Endodermal cell (in vitro differentiated cells): ENCODE results near the gene SCN3B. TPM values are rescaled to one million over a fixed set of nuclear protein-coding genes. Genes with fewer than 3 reads are reported as not detected.
A peak's percentile ranks its signal among the peaks of the same experiment; 100 is the strongest.

ENCODE experiments used
- DNase-seq: peaks from one replicate; pipeline ENCODE4 v3.0.0-alpha.2; 2017
- H3K27ac ChIP-seq: 2 replicates; pipeline ENCODE4 v1.5.1; 2013; ENCODE audit warnings: mild to moderate bottlenecking, low read depth, low read length, moderate library complexity
- H3K27me3 ChIP-seq: 2 replicates; pipeline ENCODE4 v1.6.1; 2013; ENCODE audit warnings: mild to moderate bottlenecking, low read length, moderate library complexity; ENCODE audit not compliant: insufficient read depth, control insufficient read depth, poor library complexity, severe bottlenecking
- H3K36me3 ChIP-seq: 2 replicates; pipeline ENCODE4 v1.7.0; 2013; ENCODE audit warnings: mild to moderate bottlenecking, low read length, moderate library complexity; ENCODE audit not compliant: control insufficient read depth, insufficient read depth
- H3K4me1 ChIP-seq: one replicate; pipeline ENCODE4 v1.7.0; 2013; ENCODE audit warnings: low read length; ENCODE audit not compliant: control insufficient read depth, insufficient read depth
- H3K4me3 ChIP-seq: 2 replicates; pipeline ENCODE4 v1.5.1; 2013; ENCODE audit warnings: mild to moderate bottlenecking, low read length, moderate library complexity
- H3K9ac ChIP-seq: 2 replicates; pipeline ENCODE4 v1.6.1; 2013; ENCODE audit warnings: mild to moderate bottlenecking, low read length, moderate library complexity; ENCODE audit not compliant: poor library complexity, severe bottlenecking; ENCODE audit errors: extremely low read depth
- H3K9me3 ChIP-seq: 2 replicates; pipeline ENCODE4 v1.6.1; 2013; ENCODE audit warnings: mild to moderate bottlenecking, low read length, moderate library complexity; ENCODE audit not compliant: control insufficient read depth
- H3K27ac Mint-ChIP-seq: 2 replicates; pipeline ENCODE4 v1.8.0; 2020; ENCODE audit warnings: mixed read lengths
- H3K27me3 Mint-ChIP-seq: 2 replicates; pipeline ENCODE4 v1.8.0; 2021; ENCODE audit warnings: mild to moderate bottlenecking, mixed read lengths; ENCODE audit not compliant: insufficient read depth
- H3K36me3 Mint-ChIP-seq: 2 replicates; pipeline ENCODE4 v1.8.0; 2020; ENCODE audit warnings: low read depth, mixed read lengths
- H3K4me1 Mint-ChIP-seq: 2 replicates; pipeline ENCODE4 v1.8.0; 2020; ENCODE audit warnings: mixed read lengths
- H3K4me3 Mint-ChIP-seq: 2 replicates; pipeline ENCODE4 v1.8.0; 2020; ENCODE audit warnings: mild to moderate bottlenecking, moderate library complexity, mixed read lengths
- H3K9me3 Mint-ChIP-seq: 2 replicates; pipeline ENCODE4 v1.8.0; 2020; ENCODE audit warnings: mild to moderate bottlenecking, mixed read lengths
- WGBS, 2 experiments: methylation state at CpG; one replicate each; pipeline versions ENCODE4 v1.1.5 to v1.1.7; 2013; ENCODE audit warnings: missing lambda C conversion rate in 2 of 2, mixed read lengths in 1 of 2; ENCODE audit not compliant: insufficient coverage in 1 of 2, insufficient read length in 1 of 2; 5-methylcytosine and 5-hydroxymethylcytosine counted together
- long read RNA-seq, 4 experiments: library from polyadenylated mRNA in 2 of 4; library from RNA in 1 of 4; library from capped mRNA in 1 of 4; stranded (forward) in 3 of 4; unstranded in 1 of 4; transcript quantifications; one replicate each; pipeline ENCODE4 v2.0.0, GENCODE V29; 2020 to 2021; ENCODE audit warnings: inconsistent platforms in 1 of 4
- polyA plus RNA-seq, 2 experiments: library from polyadenylated mRNA; stranded (reverse); fragments of 50-300 nt; gene quantifications; one replicate each; pipeline ENCODE4 v1.2.3, GENCODE V29; 2013
- total RNA-seq, 2 donors: library from RNA; stranded (reverse); fragmentation: NEBNext Ultra II Directional in 1 of 2; extraction: Animal tissue kit (Norgen Biotek cat#: 25700) in 1 of 2; gene quantifications; 2 replicates in 1 of 2; 3 replicates in 1 of 2; pipeline ENCODE4 v1.2.1, GENCODE V29; 2021
- TF ChIP-seq, protein P1 (sequence below): fragments of 200-600 bp; sonication (generic); conservative IDR thresholded peaks from 2 replicates; pipeline ENCODE4 v1.5.0; 2021; ENCODE audit warnings: antibody characterized with exemption, mild to moderate bottlenecking

The SCN3B gene
- total RNA-seq = under 1 TPM; 0.51 to 0.90 TPM
- 3.9 TPM for polyA plus RNA-seq (2013, experiment 1 of 2)
- polyA plus RNA-seq (2013, experiment 2 of 2) = 3.1 TPM
- long read RNA-seq, experiment 1 = 0 reads
- long read RNA-seq, experiment 2, full-length matches to known transcripts = 1 of 2 reads
- long read RNA-seq, experiment 2, partial matches to known transcripts = 1 of 2 reads
- long read RNA-seq, experiment 2, other reads (novel, unspliced or antisense) = 0 of 2 reads
- long read RNA-seq, experiment 3 = 0 reads
- long read RNA-seq, experiment 4, partial matches to known transcripts = 0 of 1 reads
- long read RNA-seq, experiment 4, other reads (novel, unspliced or antisense) = 1 of 1 reads

- no peaks in the 10 kb centered on the region for H3K36me3 ChIP-seq
- peaks cover 47% of the 10 kb centered on the region for H3K27me3 ChIP-seq
- peak within 1 kb of the TSS; percentile 70 for H3K9ac ChIP-seq
- peaks cover 59% of the 10 kb centered on the region for H3K27me3 Mint-ChIP-seq
- H3K4me1 ChIP-seq = peaks cover 6% of the 10 kb centered on the region
- peak; percentile 95 for DNase-seq
- H3K36me3 Mint-ChIP-seq = no peaks in the 10 kb centered on the region
- H3K4me3 Mint-ChIP-seq = peak within 1 kb of the TSS; percentile 68
- H3K4me1 Mint-ChIP-seq = peaks cover 8% of the 10 kb centered on the region
- no peaks in the 10 kb centered on the region for H3K9me3 Mint-ChIP-seq
- WGBS, 2 experiments = 0% methylated on average over 27 to 44 of the region's 44 CpGs
- TF ChIP-seq, protein P1, sequence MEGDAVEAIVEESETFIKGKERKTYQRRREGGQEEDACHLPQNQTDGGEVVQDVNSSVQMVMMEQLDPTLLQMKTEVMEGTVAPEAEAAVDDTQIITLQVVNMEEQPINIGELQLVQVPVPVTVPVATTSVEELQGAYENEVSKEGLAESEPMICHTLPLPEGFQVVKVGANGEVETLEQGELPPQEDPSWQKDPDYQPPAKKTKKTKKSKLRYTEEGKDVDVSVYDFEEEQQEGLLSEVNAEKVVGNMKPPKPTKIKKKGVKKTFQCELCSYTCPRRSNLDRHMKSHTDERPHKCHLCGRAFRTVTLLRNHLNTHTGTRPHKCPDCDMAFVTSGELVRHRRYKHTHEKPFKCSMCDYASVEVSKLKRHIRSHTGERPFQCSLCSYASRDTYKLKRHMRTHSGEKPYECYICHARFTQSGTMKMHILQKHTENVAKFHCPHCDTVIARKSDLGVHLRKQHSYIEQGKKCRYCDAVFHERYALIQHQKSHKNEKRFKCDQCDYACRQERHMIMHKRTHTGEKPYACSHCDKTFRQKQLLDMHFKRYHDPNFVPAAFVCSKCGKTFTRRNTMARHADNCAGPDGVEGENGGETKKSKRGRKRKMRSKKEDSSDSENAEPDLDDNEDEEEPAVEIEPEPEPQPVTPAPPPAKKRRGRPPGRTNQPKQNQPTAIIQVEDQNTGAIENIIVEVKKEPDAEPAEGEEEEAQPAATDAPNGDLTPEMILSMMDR = no peak
- H3K9me3 ChIP-seq = no peaks in the 10 kb centered on the region
- H3K4me3 ChIP-seq = peak within 1 kb of the TSS; percentile 89
- peak within 1 kb of the TSS; percentile 47 for H3K27ac ChIP-seq
- H3K27ac Mint-ChIP-seq = peak within 1 kb of the TSS; percentile 86
Observed at GRCh38 chr11:123654566-123655081, at the start of gene SCN3B. Gene SCN3B (minus strand): TSS chr11:123654624. CDS start chr11:123653801, 823 bp downstream.

- TF ChIP-seq, protein P1 = no peak
- H3K36me3 Mint-ChIP-seq = no peaks in the 10 kb centered on the region
- peaks cover 16% of the 10 kb centered on the region for H3K4me1 Mint-ChIP-seq
- no peaks in the 10 kb centered on the region for H3K4me1 ChIP-seq
- H3K36me3 ChIP-seq = no peaks in the 10 kb centered on the region
- peaks cover 4% of the 10 kb centered on the region for H3K27me3 Mint-ChIP-seq
- DNase-seq = no peak
- H3K9me3 ChIP-seq = no peaks in the 10 kb centered on the region
- H3K27ac Mint-ChIP-seq = no peak overlapping the region
- no peak overlapping the region for H3K4me3 ChIP-seq
- no peaks in the 10 kb centered on the region for H3K9me3 Mint-ChIP-seq
- H3K27ac ChIP-seq = no peak overlapping the region
- no peak overlapping the region for H3K9ac ChIP-seq
- H3K27me3 ChIP-seq = no peaks in the 10 kb centered on the region
- 88 to 93% methylated on average over 2 of the region's 2 CpGs for WGBS, 2 experiments
- H3K4me3 Mint-ChIP-seq = no peak overlapping the region
Observed at GRCh38 chr11:123702696-123703095, 48.3 kb upstream of the SCN3B start.

- TF ChIP-seq, protein P1 = no peak
- Mint-ChIP-seq H3K27ac (no peak overlapping the region), H3K36me3 (no peaks in the 10 kb centered on the region), H3K4me1 (peaks cover 16% of the 10 kb centered on the region), H3K27me3 (peaks cover 4% of the 10 kb centered on the region), H3K9me3 (no peaks in the 10 kb centered on the region), H3K4me3 (no peak overlapping the region)
- WGBS, 2 experiments = 86 to 90% methylated on average over 7 to 9 of the region's 9 CpGs
- Histone ChIP-seq H3K36me3 (no peaks in the 10 kb centered on the region), H3K4me1 (no peaks in the 10 kb centered on the region), H3K27me3 (no peaks in the 10 kb centered on the region), H3K9ac (no peak overlapping the region), H3K27ac (no peak overlapping the region), H3K4me3 (no peak overlapping the region), H3K9me3 (no peaks in the 10 kb centered on the region)
- no peak for DNase-seq
Observed at GRCh38 chr11:123702139-123702538, 47.7 kb upstream of the SCN3B start.
